H9 (cell line): Measurements from ENCODE around the gene OSBPL1A. TPM values are rescaled to one million over a fixed set of nuclear protein-coding genes. Genes with fewer than 3 reads are reported as not detected.

Experiments used
- DNase-seq: peaks from one replicate; pipeline ENCODE4 v3.0.0-alpha.2; 2017
- H2AFZ ChIP-seq: one replicate; pipeline ENCODE4 v1.6.1; 2013; ENCODE audit warnings: mild to moderate bottlenecking, low read length, control low read depth, moderate library complexity
- H2AK5ac ChIP-seq: 2 replicates; pipeline ENCODE4 v1.6.1; 2013; ENCODE audit warnings: low read length, control low read depth, mixed read lengths; ENCODE audit not compliant: insufficient read length
- H2BK120ac ChIP-seq: one replicate; pipeline ENCODE4 v1.6.1; 2013; ENCODE audit warnings: low read depth, mild to moderate bottlenecking, low read length, control low read depth, inconsistent platforms; ENCODE audit not compliant: poor library complexity, severe bottlenecking
- H2BK12ac ChIP-seq: 2 replicates; pipeline ENCODE4 v1.6.1; 2013; ENCODE audit warnings: low read length, control low read depth, mixed read lengths, low read depth; ENCODE audit not compliant: insufficient read length
- H2BK15ac ChIP-seq: 2 replicates; pipeline ENCODE4 v1.6.1; 2013; ENCODE audit warnings: low read depth, low read length, control low read depth
- H2BK20ac ChIP-seq: one replicate; pipeline ENCODE4 v1.6.1; 2013; ENCODE audit warnings: low read depth, mild to moderate bottlenecking, low read length, control low read depth, inconsistent platforms; ENCODE audit not compliant: poor library complexity, severe bottlenecking
- H2BK5ac ChIP-seq: 2 replicates; pipeline ENCODE4 v1.6.1; 2013; ENCODE audit warnings: low read length, control low read depth, mixed read lengths; ENCODE audit not compliant: insufficient read length
- H3K14ac ChIP-seq: 2 replicates; pipeline ENCODE4 v1.6.1; 2013; ENCODE audit warnings: low read length, control low read depth; ENCODE audit not compliant: insufficient read depth
- H3K18ac ChIP-seq: 2 replicates; pipeline ENCODE4 v1.6.1; 2013; ENCODE audit warnings: low read depth, mild to moderate bottlenecking, mixed read lengths, low read length, control low read depth; ENCODE audit not compliant: insufficient read length
- H3K23ac ChIP-seq: 2 replicates; pipeline ENCODE4 v1.6.1; 2013; ENCODE audit warnings: low read length, control low read depth, mixed read lengths, low read depth; ENCODE audit not compliant: insufficient read length
- H3K23me2 ChIP-seq: 2 replicates; pipeline ENCODE4 v1.6.1; 2013; ENCODE audit warnings: low read depth, mild to moderate bottlenecking, mixed read lengths, low read length, control low read depth; ENCODE audit not compliant: insufficient read length, poor library complexity, severe bottlenecking
- H3K27ac ChIP-seq: 2 replicates; pipeline ENCODE4 v1.5.1; 2013; ENCODE audit warnings: low read length, control low read depth, mixed read lengths, low read depth; ENCODE audit not compliant: insufficient read length
- H3K27me3 ChIP-seq: 2 replicates; pipeline ENCODE4 v1.6.1; 2013; ENCODE audit warnings: low read length, control low read depth, inconsistent platforms; ENCODE audit not compliant: insufficient read depth
- H3K4ac ChIP-seq: 2 replicates; pipeline ENCODE4 v1.6.1; 2013; ENCODE audit warnings: low read depth, mild to moderate bottlenecking, control low read depth, inconsistent platforms, low read length, moderate library complexity
- H3K4me1 ChIP-seq: 2 replicates; pipeline ENCODE4 v1.6.1; 2013; ENCODE audit warnings: low read length, control low read depth, inconsistent platforms; ENCODE audit not compliant: insufficient read depth
- H3K4me2 ChIP-seq: 2 replicates; pipeline ENCODE4 v1.6.1; 2013; ENCODE audit warnings: low read length, control low read depth, mixed read lengths; ENCODE audit not compliant: insufficient read length, insufficient read depth
- H3K56ac ChIP-seq: 2 replicates; pipeline ENCODE4 v1.6.1; 2013; ENCODE audit warnings: low read depth, mild to moderate bottlenecking, mixed read lengths, low read length, control low read depth; ENCODE audit not compliant: insufficient read length
- H3K79me1 ChIP-seq: 2 replicates; pipeline ENCODE4 v1.6.1; 2013; ENCODE audit warnings: low read depth, mild to moderate bottlenecking, moderate library complexity, low read length, control low read depth, inconsistent platforms; ENCODE audit not compliant: insufficient read depth, poor library complexity, severe bottlenecking
- H3K79me2 ChIP-seq: 2 replicates; pipeline ENCODE4 v1.6.1; 2013; ENCODE audit warnings: low read length, control low read depth, inconsistent platforms; ENCODE audit not compliant: insufficient read depth
- H3K9ac ChIP-seq: 2 replicates; pipeline ENCODE4 v1.6.1; 2013; ENCODE audit warnings: low read length, control low read depth, mixed read lengths; ENCODE audit not compliant: insufficient read length; ENCODE audit errors: extremely low read depth
- H3K9me3 ChIP-seq: one replicate; pipeline ENCODE4 v1.6.1; 2013; ENCODE audit warnings: low read depth, low read length, inconsistent platforms; ENCODE audit not compliant: control insufficient read depth
- H3T11ph ChIP-seq: one replicate; pipeline ENCODE4 v1.6.1; 2013; ENCODE audit warnings: mild to moderate bottlenecking, low read length, control low read depth, inconsistent platforms
- H4K20me1 ChIP-seq: one replicate; pipeline ENCODE4 v1.6.1; 2013; ENCODE audit not compliant: control insufficient read depth, insufficient read length, insufficient read depth
- H4K5ac ChIP-seq: 2 replicates; pipeline ENCODE4 v1.6.1; 2013; ENCODE audit warnings: low read depth, mild to moderate bottlenecking, mixed read lengths, low read length, control low read depth; ENCODE audit not compliant: insufficient read length
- H4K8ac ChIP-seq: replicated peaks from 2 replicates; pipeline ENCODE4 v1.6.1; 2013; ENCODE audit warnings: low read length, control low read depth, mixed read lengths, low read depth; ENCODE audit not compliant: insufficient read length
- H4K91ac ChIP-seq: 2 replicates; pipeline ENCODE4 v1.6.1; 2013; ENCODE audit warnings: low read depth, mild to moderate bottlenecking, moderate library complexity, mixed read lengths, low read length, control low read depth; ENCODE audit not compliant: insufficient read length
- H3K27ac Mint-ChIP-seq, 3 experiments: 2 replicates in 2 of 3; 3 replicates in 1 of 3; pipeline ENCODE4 v1.8.0; 2020 to 2021; ENCODE audit warnings: mixed read lengths in 3 of 3, mild to moderate bottlenecking in 1 of 3, moderate library complexity in 1 of 3
- H3K27me3 Mint-ChIP-seq: 2 replicates; pipeline ENCODE4 v1.8.0; 2021; ENCODE audit warnings: low read depth, mild to moderate bottlenecking, moderate library complexity, mixed read lengths
- H3K36me3 Mint-ChIP-seq, 3 experiments: 2 replicates in 2 of 3; 3 replicates in 1 of 3; pipeline ENCODE4 v1.8.0; 2020 to 2021; ENCODE audit warnings: low read depth in 3 of 3, mixed read lengths in 3 of 3; ENCODE audit not compliant: insufficient read depth in 1 of 3
- H3K4me1 Mint-ChIP-seq, 2 experiments: 2 replicates each; pipeline ENCODE4 v1.8.0; 2020; ENCODE audit warnings: mixed read lengths in 2 of 2
- H3K4me3 Mint-ChIP-seq, 2 experiments: 2 replicates in 1 of 2; 3 replicates in 1 of 2; pipeline ENCODE4 v1.8.0; 2020 to 2021; ENCODE audit warnings: mild to moderate bottlenecking in 2 of 2, mixed read lengths in 2 of 2, moderate library complexity in 1 of 2
- H3K9me3 Mint-ChIP-seq, 2 experiments: 2 replicates in 1 of 2; 3 replicates in 1 of 2; pipeline ENCODE4 v1.8.0; 2020; ENCODE audit warnings: mild to moderate bottlenecking in 2 of 2, mixed read lengths in 2 of 2, moderate library complexity in 1 of 2
- WGBS: extraction: QIAGEN DNeasy Blood & Tissue Kit; methylation state at CpG from one replicate; pipeline ENCODE4 v1.1.7; 2013; ENCODE audit warnings: missing lambda C conversion rate, low lambda C conversion rate, mixed read lengths; ENCODE audit not compliant: insufficient read length; ENCODE audit errors: extremely low coverage; 5-methylcytosine and 5-hydroxymethylcytosine counted together
- total RNA-seq: library from RNA; stranded (reverse); gene quantifications from 2 replicates; pipeline ENCODE4 v1.2.1, GENCODE V29; 2021
- TF ChIP-seq, protein P1 (sequence below): fragments of 200-600 bp; sonication (generic); conservative IDR thresholded peaks from 3 replicates; pipeline ENCODE4 v1.8.0; 2021; ENCODE audit warnings: antibody characterized with exemption, mild to moderate bottlenecking

OSBPL1A gene
- total RNA-seq, 1 experiment from 2014 or later: 33.9 TPM

DNA sequence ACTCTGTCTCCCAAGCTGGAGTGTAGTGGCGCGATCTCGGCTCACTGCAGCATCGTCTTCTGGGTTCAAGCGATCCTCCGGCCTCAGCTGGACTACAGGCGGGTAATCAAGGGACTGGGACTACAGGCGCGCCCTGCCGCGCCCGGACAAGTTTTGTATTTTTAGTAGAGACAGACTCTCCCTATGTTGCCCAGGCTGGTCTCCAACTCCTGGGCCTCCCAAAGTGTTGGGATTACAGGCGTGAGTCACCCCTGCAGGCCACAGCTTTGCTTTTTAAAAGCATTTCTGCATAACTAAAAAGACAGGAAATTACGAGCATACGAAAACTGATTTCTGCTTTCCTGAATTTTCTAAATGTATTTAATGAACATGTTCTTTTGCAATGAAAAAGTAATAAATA is 916 bp upstream of the OSBPL1A start:
- Histone ChIP-seq H4K5ac (no peak overlapping the region), H3K14ac (no peak overlapping the region), H3K4ac (no peak overlapping the region), H3K27me3 (no peaks in the 10 kb centered on the region), H3K79me1 (no peaks in the 10 kb centered on the region), H3K4me1 (peaks cover 2% of the 10 kb centered on the region; the same call in 1 of the 2 replicates), H3K27ac (no peak overlapping the region), H3K18ac (no peak overlapping the region), H2BK15ac (no peak overlapping the region), H3K9me3 (no peaks in the 10 kb centered on the region), H3T11ph (no peak overlapping the region), H3K4me2 (peak overlapping the region; percentile 70), H3K56ac (no peak overlapping the region), H4K20me1 (no peaks in the 10 kb centered on the region), H2BK5ac (no peak overlapping the region), H3K79me2 (peaks cover 2% of the 10 kb centered on the region; the same call in 1 of the 2 replicates), H2AFZ (no peak overlapping the region), H2BK120ac (no peak overlapping the region), H4K91ac (no peak overlapping the region), H3K23ac (no peak overlapping the region), H2BK20ac (no peak overlapping the region), H3K9ac (no peak overlapping the region), H2BK12ac (no peak overlapping the region), H4K8ac (no peak overlapping the region), H2AK5ac (no peak overlapping the region), H3K23me2 (peaks cover 5% of the 10 kb centered on the region)
- Mint-ChIP-seq H3K4me1 (peaks cover 58 to 59% of the 10 kb centered on the region in 2 experiments), H3K27me3 (no peaks in the 10 kb centered on the region), H3K36me3 (no peaks in the 10 kb centered on the region), H3K9me3 (no peaks in the 10 kb centered on the region), H3K4me3 (peak overlapping the region; percentile 83 to 91), H3K27ac (peak overlapping the region; percentile 84 to 99 (median 98))
- TF ChIP-seq, protein P1, sequence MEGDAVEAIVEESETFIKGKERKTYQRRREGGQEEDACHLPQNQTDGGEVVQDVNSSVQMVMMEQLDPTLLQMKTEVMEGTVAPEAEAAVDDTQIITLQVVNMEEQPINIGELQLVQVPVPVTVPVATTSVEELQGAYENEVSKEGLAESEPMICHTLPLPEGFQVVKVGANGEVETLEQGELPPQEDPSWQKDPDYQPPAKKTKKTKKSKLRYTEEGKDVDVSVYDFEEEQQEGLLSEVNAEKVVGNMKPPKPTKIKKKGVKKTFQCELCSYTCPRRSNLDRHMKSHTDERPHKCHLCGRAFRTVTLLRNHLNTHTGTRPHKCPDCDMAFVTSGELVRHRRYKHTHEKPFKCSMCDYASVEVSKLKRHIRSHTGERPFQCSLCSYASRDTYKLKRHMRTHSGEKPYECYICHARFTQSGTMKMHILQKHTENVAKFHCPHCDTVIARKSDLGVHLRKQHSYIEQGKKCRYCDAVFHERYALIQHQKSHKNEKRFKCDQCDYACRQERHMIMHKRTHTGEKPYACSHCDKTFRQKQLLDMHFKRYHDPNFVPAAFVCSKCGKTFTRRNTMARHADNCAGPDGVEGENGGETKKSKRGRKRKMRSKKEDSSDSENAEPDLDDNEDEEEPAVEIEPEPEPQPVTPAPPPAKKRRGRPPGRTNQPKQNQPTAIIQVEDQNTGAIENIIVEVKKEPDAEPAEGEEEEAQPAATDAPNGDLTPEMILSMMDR: no peak
- peak; percentile 48 for DNase-seq
- WGBS: no CpG with 5 or more reads among the region's 15 CpGs
